Fibroblast of the conjunctiva (primary cell): ENCODE results near the gene APOC4.
A peak's percentile ranks its signal among the peaks of the same experiment; 100 is the strongest.
"Not testable (repeated sequence)": the region's sequence is repeated elsewhere in the genome, so short reads cannot be mapped to it uniquely, and the experiment has no call there.

Experiments
- DNase-seq: peaks from one replicate; pipeline ENCODE4 v3.0.0-alpha.2; 2010; ENCODE audit warnings: low read depth

APOC4 gene

GRCh38 chr19:44914433-44915206, 27.4 kb upstream of the APOC4 start, which contains the start of gene APOC1:
Gene APOC1 (plus strand): TSS chr19:44914608. CDS start chr19:44914892, 284 bp downstream.
- DNase-seq, result peak; percentile 71

GRCh38 chr19:44924243-44924725, 17.8 kb upstream of the APOC4 start:
- DNase-seq, result no peak

- peak; percentile 70 for DNase-seq
Measured at GRCh38 chr19:44925114-44925891, 16.7 kb upstream of the APOC4 start.

GRCh38 chr19:44926245-44927077, 15.6 kb upstream of the APOC4 start:
- DNase-seq, result not testable (repeated sequence)

- no peak for DNase-seq
Measured at GRCh38 chr19:44927746-44928145, 14.3 kb upstream of the APOC4 start.

GRCh38 chr19:44930088-44930487, 11.9 kb upstream of the APOC4 start:
- DNase-seq, result no peak

- no peak for DNase-seq
Measured at GRCh38 chr19:44931541-44931940, 10.5 kb upstream of the APOC4 start.

GRCh38 chr19:44939668-44940067, 2.4 kb upstream of the APOC4 start:
- no peak for DNase-seq

GRCh38 chr19:44943801-44944249, 1.8 kb downstream of the APOC4 start:
- DNase-seq, result no peak

GRCh38 chr19:44947041-44947581, 5.1 kb downstream of the APOC4 start:
- DNase-seq, result no peak

GRCh38 chr19:44948237-44948636, 6.2 kb downstream of the APOC4 start:
- DNase-seq, result no peak

GRCh38 chr19:44948763-44949374, 6.8 kb downstream of the APOC4 start:
- no peak for DNase-seq

GRCh38 chr19:44949550-44949949, 7.5 kb downstream of the APOC4 start:
- no peak for DNase-seq

- peak; percentile 77 for DNase-seq
Measured at GRCh38 chr19:44951179-44952159, 9.4 kb downstream of the APOC4 start.

- DNase-seq, result no peak
Measured at GRCh38 chr19:44954278-44954648, 12.2 kb downstream of the APOC4 start.

GRCh38 chr19:44954649-44955504, 12.8 kb downstream of the APOC4 start, which contains the start of gene CLPTM1:
Gene CLPTM1 (plus strand): TSS chr19:44955380. CDS start chr19:44955396, 16 bp downstream.
- peak; percentile 95 for DNase-seq

- no peak for DNase-seq
Measured at GRCh38 chr19:44955505-44956439, 13.7 kb downstream of the APOC4 start.

GRCh38 chr19:44957526-44957925, 15.5 kb downstream of the APOC4 start:
- DNase-seq, result no peak
